ENCODE data around the gene WDTC1.

DNA sequence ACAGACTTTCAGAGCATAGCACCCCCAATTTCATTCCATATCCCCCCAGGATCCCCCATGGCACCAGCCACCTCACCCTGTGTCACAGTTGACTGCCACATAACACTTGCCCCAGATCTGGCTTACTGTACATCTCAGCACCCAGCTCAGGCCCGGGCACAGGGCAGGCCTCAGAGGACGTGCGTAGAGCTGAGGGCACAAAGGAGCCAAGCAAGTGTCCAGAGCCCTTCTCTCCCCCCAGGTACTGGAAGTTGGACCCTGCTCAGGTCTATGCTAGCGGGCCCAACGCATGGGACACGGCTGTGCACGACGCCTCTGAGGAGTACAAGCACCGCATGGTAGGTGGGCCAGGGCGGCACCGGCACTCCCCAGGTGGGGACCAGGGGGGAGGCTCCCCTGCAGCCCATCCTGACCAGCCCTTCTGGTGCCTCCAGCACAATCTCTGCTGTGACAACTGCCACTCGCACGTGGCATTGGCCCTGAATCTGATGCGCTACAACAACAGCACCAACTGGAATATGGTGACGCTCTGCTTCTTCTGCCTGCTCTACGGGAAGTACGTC lies 99.4 kb downstream of the WDTC1 start:
- TF ChIP-seq, protein P1, sequence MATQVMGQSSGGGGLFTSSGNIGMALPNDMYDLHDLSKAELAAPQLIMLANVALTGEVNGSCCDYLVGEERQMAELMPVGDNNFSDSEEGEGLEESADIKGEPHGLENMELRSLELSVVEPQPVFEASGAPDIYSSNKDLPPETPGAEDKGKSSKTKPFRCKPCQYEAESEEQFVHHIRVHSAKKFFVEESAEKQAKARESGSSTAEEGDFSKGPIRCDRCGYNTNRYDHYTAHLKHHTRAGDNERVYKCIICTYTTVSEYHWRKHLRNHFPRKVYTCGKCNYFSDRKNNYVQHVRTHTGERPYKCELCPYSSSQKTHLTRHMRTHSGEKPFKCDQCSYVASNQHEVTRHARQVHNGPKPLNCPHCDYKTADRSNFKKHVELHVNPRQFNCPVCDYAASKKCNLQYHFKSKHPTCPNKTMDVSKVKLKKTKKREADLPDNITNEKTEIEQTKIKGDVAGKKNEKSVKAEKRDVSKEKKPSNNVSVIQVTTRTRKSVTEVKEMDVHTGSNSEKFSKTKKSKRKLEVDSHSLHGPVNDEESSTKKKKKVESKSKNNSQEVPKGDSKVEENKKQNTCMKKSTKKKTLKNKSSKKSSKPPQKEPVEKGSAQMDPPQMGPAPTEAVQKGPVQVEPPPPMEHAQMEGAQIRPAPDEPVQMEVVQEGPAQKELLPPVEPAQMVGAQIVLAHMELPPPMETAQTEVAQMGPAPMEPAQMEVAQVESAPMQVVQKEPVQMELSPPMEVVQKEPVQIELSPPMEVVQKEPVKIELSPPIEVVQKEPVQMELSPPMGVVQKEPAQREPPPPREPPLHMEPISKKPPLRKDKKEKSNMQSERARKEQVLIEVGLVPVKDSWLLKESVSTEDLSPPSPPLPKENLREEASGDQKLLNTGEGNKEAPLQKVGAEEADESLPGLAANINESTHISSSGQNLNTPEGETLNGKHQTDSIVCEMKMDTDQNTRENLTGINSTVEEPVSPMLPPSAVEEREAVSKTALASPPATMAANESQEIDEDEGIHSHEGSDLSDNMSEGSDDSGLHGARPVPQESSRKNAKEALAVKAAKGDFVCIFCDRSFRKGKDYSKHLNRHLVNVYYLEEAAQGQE (IDR thresholded peaks at IDR 0.05; ENCODE audit: insufficient replicate concordance, low read depth): no peak
- TF ChIP-seq, protein P2, sequence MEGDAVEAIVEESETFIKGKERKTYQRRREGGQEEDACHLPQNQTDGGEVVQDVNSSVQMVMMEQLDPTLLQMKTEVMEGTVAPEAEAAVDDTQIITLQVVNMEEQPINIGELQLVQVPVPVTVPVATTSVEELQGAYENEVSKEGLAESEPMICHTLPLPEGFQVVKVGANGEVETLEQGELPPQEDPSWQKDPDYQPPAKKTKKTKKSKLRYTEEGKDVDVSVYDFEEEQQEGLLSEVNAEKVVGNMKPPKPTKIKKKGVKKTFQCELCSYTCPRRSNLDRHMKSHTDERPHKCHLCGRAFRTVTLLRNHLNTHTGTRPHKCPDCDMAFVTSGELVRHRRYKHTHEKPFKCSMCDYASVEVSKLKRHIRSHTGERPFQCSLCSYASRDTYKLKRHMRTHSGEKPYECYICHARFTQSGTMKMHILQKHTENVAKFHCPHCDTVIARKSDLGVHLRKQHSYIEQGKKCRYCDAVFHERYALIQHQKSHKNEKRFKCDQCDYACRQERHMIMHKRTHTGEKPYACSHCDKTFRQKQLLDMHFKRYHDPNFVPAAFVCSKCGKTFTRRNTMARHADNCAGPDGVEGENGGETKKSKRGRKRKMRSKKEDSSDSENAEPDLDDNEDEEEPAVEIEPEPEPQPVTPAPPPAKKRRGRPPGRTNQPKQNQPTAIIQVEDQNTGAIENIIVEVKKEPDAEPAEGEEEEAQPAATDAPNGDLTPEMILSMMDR (IDR thresholded peaks at IDR 0.05; ENCODE audit: insufficient read depth, low read length): no peak
- TF ChIP-seq POLR2AphosphoS5 (IDR thresholded peaks at IDR 0.05; ENCODE audit: low read depth): peak; percentile 25; the same call in 1 of the 2 replicates

All from HL-60 (cell line).